ENCODE results near the gene KLF7. TPM values are rescaled to one million over a fixed set of nuclear protein-coding genes. Genes with fewer than 3 reads are reported as not detected.

Gene KLF7
- 17.0 to 31.0 TPM (median 28.5 TPM) in 5 replicates for total RNA-seq (2022; extraction: Qiagen RNA extraction)

GRCh38 chr2:207165121-207166038 lies at the start of gene KLF7:
Gene KLF7 (minus strand): TSS chr2:207165948. CDS start chr2:207165568, 380 bp downstream.

Other genes starting within 250 kb of the KLF7 start
- not detected in 5 replicates for gene CPO, start 226.4 kb downstream of the KLF7 start, total RNA-seq (2022; extraction: Qiagen RNA extraction)